Endothelial cell of umbilical vein (primary cell): Measurements from ENCODE around the gene METAP1.

Source experiments
- CTCF ChIP-seq, 2 donors: IDR thresholded peaks; 1 replicate in 1 of 2; 2 replicates in 1 of 2; pipeline ENCODE4 v1.5.1; 2011; ENCODE audit warnings: low read length in 2 of 2, mild to moderate bottlenecking in 2 of 2, moderate library complexity in 2 of 2, control low read depth in 1 of 2, inconsistent platforms in 1 of 2, low read depth in 1 of 2; ENCODE audit not compliant: insufficient read depth in 1 of 2; ENCODE audit errors: extremely low read depth in 1 of 2
- EZH2 ChIP-seq: IDR thresholded peaks from 2 replicates; pipeline ENCODE4 v1.6.1; 2012; ENCODE audit warnings: borderline replicate concordance, low read depth, mild to moderate bottlenecking, moderate library complexity, low read length, inconsistent platforms; ENCODE audit not compliant: severe bottlenecking
- FOS ChIP-seq: IDR thresholded peaks from 2 replicates; pipeline ENCODE4 v1.6.1; 2011; ENCODE audit warnings: mild to moderate bottlenecking, low read length, moderate library complexity, borderline replicate concordance; ENCODE audit not compliant: insufficient read depth
- JUN ChIP-seq: IDR thresholded peaks from 2 replicates; pipeline ENCODE4 v1.6.1; 2011; ENCODE audit warnings: borderline replicate concordance, low read depth; ENCODE audit not compliant: insufficient read length, insufficient read depth
- MAX ChIP-seq: IDR thresholded peaks from 2 replicates; pipeline ENCODE4 v1.6.1; 2011; ENCODE audit not compliant: insufficient read depth, insufficient read length
- MYC ChIP-seq: IDR thresholded peaks from one replicate; pipeline ENCODE4 v1.6.1; 2011; ENCODE audit warnings: mild to moderate bottlenecking, low read depth, low read length
- POLR2A ChIP-seq: IDR thresholded peaks from 2 replicates; pipeline ENCODE4 v1.6.1; 2012; ENCODE audit warnings: low read depth, mild to moderate bottlenecking, control low read depth, low read length
- POLR2AphosphoS5 ChIP-seq: IDR thresholded peaks from 2 replicates; pipeline ENCODE4 v1.6.1; 2012; ENCODE audit warnings: low read depth, mild to moderate bottlenecking, control low read depth, low read length, moderate library complexity; ENCODE audit not compliant: insufficient read depth

GRCh38 chr4:98993419-98994071 lies 2.0 kb upstream of the METAP1 start:
- TF ChIP-seq CTCF (IDR thresholded peaks at IDR 0.05; ENCODE audit: extremely low read depth in 1 of 2, insufficient read depth in 1 of 2, low read depth in 1 of 2, low read length in 2 of 2), result no peak
- no peak for TF ChIP-seq POLR2A
- TF ChIP-seq EZH2, result no peak
- TF ChIP-seq MYC, result no peak
- no peak for TF ChIP-seq FOS
- TF ChIP-seq POLR2AphosphoS5, result no peak
- TF ChIP-seq JUN, result no peak
- TF ChIP-seq MAX, result no peak
